Measurements from ENCODE around the gene ADCY5.
A peak's percentile ranks its signal among the peaks of the same experiment; 100 is the strongest.

Gene ADCY5

DNA sequence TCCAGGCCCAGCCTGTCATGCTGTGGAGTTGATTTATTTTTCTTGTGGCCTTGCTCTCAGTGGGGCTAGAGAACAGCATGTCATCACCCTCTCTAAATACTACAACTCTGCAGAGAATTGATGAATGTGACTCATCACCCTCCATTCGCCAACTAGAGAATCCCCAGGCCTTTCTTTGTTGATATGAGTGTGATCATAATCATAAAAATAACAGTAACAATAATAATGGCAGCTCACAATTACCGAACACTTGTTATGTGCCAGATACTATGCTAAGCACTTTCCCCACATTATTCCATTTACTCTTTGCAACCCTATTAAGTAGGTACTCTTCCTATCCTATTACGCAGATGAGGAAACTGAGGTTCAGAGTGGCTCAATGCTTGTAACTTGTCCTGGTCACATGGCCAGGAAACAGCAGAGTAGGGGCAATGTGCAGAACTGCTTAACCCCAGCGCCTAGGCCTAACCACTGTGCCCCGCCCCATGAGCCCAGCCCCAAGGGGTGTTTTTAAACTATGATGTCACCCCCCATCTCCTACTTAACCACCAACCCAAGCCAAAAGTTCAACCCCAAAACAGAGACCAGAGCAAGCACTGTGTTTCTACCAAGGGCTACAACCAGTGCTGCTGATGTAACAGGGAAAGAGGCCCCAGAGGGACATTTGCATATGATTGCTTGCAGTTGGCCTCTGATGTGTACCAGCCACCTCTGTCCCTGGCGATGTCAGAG is 104.5 kb downstream of the ADCY5 start (continued):
- TF ChIP-seq, protein P1, sequence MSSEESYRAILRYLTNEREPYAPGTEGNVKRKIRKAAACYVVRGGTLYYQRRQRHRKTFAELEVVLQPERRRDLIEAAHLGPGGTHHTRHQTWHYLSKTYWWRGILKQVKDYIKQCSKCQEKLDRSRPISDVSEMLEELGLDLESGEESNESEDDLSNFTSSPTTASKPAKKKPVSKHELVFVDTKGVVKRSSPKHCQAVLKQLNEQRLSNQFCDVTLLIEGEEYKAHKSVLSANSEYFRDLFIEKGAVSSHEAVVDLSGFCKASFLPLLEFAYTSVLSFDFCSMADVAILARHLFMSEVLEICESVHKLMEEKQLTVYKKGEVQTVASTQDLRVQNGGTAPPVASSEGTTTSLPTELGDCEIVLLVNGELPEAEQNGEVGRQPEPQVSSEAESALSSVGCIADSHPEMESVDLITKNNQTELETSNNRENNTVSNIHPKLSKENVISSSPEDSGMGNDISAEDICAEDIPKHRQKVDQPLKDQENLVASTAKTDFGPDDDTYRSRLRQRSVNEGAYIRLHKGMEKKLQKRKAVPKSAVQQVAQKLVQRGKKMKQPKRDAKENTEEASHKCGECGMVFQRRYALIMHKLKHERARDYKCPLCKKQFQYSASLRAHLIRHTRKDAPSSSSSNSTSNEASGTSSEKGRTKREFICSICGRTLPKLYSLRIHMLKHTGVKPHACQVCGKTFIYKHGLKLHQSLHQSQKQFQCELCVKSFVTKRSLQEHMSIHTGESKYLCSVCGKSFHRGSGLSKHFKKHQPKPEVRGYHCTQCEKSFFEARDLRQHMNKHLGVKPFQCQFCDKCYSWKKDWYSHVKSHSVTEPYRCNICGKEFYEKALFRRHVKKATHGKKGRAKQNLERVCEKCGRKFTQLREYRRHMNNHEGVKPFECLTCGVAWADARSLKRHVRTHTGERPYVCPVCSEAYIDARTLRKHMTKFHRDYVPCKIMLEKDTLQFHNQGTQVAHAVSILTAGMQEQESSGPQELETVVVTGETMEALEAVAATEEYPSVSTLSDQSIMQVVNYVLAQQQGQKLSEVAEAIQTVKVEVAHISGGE (tag by site-specific recombination; conservative IDR thresholded peaks at IDR 0.05; ENCODE audit: low read depth), result no peak
- TF ChIP-seq, protein P2, sequence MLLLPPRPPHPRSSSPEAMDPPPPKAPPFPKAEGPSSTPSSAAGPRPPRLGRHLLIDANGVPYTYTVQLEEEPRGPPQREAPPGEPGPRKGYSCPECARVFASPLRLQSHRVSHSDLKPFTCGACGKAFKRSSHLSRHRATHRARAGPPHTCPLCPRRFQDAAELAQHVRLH (tag by site-specific recombination; IDR thresholded peaks at IDR 0.05), result no peak
- TF ChIP-seq ZNF132 (tag by site-specific recombination; IDR thresholded peaks at IDR 0.05; ENCODE audit: borderline replicate concordance) (no peak), ZFP41 (tag by site-specific recombination; IDR thresholded peaks at IDR 0.05; ENCODE audit: borderline replicate concordance) (no peak), BCL11A (tag by site-specific recombination; IDR thresholded peaks at IDR 0.05; ENCODE audit: low read depth) (no peak), ZNF426 (tag by site-specific recombination; IDR thresholded peaks at IDR 0.05) (no peak), ZNF112 (tag by site-specific recombination; IDR thresholded peaks at IDR 0.05) (no peak), ZNF350 (tag by site-specific recombination; IDR thresholded peaks at IDR 0.05) (no peak), ZNF549 (tag by site-specific recombination; IDR thresholded peaks at IDR 0.05) (no peak)
- TF ChIP-seq, protein P3, sequence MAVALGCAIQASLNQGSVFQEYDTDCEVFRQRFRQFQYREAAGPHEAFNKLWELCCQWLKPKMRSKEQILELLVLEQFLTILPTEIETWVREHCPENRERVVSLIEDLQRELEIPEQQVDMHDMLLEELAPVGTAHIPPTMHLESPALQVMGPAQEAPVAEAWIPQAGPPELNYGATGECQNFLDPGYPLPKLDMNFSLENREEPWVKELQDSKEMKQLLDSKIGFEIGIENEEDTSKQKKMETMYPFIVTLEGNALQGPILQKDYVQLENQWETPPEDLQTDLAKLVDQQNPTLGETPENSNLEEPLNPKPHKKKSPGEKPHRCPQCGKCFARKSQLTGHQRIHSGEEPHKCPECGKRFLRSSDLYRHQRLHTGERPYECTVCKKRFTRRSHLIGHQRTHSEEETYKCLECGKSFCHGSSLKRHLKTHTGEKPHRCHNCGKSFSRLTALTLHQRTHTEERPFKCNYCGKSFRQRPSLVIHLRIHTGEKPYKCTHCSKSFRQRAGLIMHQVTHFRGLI (tag by site-specific recombination; IDR thresholded peaks at IDR 0.05), result no peak
- TF ChIP-seq, protein P4, sequence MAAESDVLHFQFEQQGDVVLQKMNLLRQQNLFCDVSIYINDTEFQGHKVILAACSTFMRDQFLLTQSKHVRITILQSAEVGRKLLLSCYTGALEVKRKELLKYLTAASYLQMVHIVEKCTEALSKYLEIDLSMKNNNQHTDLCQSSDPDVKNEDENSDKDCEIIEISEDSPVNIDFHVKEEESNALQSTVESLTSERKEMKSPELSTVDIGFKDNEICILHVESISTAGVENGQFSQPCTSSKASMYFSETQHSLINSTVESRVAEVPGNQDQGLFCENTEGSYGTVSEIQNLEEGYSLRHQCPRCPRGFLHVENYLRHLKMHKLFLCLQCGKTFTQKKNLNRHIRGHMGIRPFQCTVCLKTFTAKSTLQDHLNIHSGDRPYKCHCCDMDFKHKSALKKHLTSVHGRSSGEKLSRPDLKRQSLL (tag by site-specific recombination; IDR thresholded peaks at IDR 0.05), result no peak

DNA sequence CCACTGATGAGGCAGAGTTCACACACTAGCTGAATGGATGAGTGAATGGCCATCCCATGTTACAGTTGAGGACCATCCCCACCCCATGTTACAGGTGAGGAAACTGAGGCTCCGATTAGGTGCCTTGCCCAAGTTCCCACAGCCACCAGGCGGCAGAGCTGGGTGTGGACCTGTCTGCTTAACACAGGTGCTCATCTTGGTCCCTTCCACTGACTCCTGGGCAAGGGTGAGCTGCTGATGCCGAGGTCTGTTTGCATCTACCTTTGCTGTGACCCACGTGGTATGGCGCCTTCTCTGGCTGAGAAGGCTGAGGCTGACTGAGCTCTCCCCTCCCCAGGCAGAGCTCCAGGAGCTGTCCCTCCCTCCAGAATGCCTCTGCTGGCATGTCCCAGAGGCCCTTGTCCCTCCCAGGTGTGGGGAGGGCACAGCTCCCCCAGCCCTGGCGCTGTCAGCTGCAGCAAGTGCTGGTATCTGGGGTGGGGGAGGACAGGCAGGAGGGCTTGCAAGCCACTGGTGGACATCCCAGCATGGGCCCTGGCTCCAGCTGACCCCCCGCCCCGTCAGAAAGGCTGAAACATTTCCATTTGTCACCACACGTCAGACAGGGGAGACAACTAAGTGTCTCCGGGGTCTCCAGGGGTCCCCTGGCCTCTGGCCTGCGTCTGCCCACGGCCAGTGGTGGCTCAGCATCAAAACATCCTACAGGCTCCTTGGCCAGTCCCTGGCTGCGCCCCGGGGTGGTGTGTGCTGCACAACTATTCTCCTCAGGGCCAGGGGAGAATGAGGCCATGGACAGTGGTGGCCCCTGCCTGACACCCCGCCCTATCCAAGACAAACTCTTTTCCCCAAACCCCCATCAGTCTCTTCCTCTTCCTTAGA is 105.4 kb downstream of the ADCY5 start:
- H3K4me1 ChIP-seq (ENCODE audit: control insufficient read depth, insufficient read depth, low read length), result peaks cover 9% of the 10 kb centered on the region; the same call in 1 of the 2 replicates
- H3K36me3 ChIP-seq (ENCODE audit: control insufficient read depth in 2 of 2, insufficient read depth in 1 of 2, low read length in 2 of 2), result no peaks in the 10 kb centered on the region
- no peaks in the 10 kb centered on the region for H3K9me3 ChIP-seq (ENCODE audit: control insufficient read depth, insufficient read depth, low read depth, low read length)
- ChIA-PET POLR2A (no interaction called here), CTCF (interaction anchor here (0.9 to 1.1 kb wide), 2 partner anchors 14 to 107 kb away, joined by 3 to 5 read pairs; no protein-coding TSS in a partner anchor)
- H3K27ac ChIP-seq (ENCODE audit: extremely low read depth, low read depth, low read length), result no peak overlapping the region; the same call in 1 of the 2 replicates
- H3K4me3 ChIP-seq (ENCODE audit: low read depth, low read length), result no peak overlapping the region
- TF ChIP-seq ZNF24 (tag by site-specific recombination; IDR thresholded peaks at IDR 0.05), result no peak
- no peak for TF ChIP-seq ZNF530 (tag by site-specific recombination; IDR thresholded peaks at IDR 0.05; ENCODE audit: low read depth)
- TF ChIP-seq, protein P5, sequence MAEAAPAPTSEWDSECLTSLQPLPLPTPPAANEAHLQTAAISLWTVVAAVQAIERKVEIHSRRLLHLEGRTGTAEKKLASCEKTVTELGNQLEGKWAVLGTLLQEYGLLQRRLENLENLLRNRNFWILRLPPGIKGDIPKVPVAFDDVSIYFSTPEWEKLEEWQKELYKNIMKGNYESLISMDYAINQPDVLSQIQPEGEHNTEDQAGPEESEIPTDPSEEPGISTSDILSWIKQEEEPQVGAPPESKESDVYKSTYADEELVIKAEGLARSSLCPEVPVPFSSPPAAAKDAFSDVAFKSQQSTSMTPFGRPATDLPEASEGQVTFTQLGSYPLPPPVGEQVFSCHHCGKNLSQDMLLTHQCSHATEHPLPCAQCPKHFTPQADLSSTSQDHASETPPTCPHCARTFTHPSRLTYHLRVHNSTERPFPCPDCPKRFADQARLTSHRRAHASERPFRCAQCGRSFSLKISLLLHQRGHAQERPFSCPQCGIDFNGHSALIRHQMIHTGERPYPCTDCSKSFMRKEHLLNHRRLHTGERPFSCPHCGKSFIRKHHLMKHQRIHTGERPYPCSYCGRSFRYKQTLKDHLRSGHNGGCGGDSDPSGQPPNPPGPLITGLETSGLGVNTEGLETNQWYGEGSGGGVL (tag by site-specific recombination; IDR thresholded peaks at IDR 0.05), result peak; percentile 76
- TF ChIP-seq GLIS1 (tag by site-specific recombination; IDR thresholded peaks at IDR 0.05), result peak; percentile 37
- no peak for TF ChIP-seq ZNF585B (tag by site-specific recombination; IDR thresholded peaks at IDR 0.05)
- no peak for TF ChIP-seq ZNF292 (tag by site-specific recombination; IDR thresholded peaks at IDR 0.05; ENCODE audit: borderline replicate concordance, low read depth)
- TF ChIP-seq, protein P6, sequence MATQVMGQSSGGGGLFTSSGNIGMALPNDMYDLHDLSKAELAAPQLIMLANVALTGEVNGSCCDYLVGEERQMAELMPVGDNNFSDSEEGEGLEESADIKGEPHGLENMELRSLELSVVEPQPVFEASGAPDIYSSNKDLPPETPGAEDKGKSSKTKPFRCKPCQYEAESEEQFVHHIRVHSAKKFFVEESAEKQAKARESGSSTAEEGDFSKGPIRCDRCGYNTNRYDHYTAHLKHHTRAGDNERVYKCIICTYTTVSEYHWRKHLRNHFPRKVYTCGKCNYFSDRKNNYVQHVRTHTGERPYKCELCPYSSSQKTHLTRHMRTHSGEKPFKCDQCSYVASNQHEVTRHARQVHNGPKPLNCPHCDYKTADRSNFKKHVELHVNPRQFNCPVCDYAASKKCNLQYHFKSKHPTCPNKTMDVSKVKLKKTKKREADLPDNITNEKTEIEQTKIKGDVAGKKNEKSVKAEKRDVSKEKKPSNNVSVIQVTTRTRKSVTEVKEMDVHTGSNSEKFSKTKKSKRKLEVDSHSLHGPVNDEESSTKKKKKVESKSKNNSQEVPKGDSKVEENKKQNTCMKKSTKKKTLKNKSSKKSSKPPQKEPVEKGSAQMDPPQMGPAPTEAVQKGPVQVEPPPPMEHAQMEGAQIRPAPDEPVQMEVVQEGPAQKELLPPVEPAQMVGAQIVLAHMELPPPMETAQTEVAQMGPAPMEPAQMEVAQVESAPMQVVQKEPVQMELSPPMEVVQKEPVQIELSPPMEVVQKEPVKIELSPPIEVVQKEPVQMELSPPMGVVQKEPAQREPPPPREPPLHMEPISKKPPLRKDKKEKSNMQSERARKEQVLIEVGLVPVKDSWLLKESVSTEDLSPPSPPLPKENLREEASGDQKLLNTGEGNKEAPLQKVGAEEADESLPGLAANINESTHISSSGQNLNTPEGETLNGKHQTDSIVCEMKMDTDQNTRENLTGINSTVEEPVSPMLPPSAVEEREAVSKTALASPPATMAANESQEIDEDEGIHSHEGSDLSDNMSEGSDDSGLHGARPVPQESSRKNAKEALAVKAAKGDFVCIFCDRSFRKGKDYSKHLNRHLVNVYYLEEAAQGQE (tag by site-specific recombination; IDR thresholded peaks at IDR 0.05), result peak; percentile 37; the same call in 1 of the 2 replicates
